ENCODE data around the gene RALGDS. TPM values are rescaled to one million over a fixed set of nuclear protein-coding genes. Genes with fewer than 3 reads are reported as not detected.

The RALGDS gene
- total RNA-seq, 1 experiment from 2014 or later: 13.7 TPM

GRCh38 chr9:133111808-133112662, 9.0 kb downstream of the RALGDS start:
- intact Hi-C loops (cut with micrococcal nuclease; ENCODE audit: unreplicated experiment): no loop called here
- BruUV-seq (replicated peaks): no TSS peak
- CTCF ChIA-PET: no interaction called here
- H3K27me3 Mint-ChIP-seq (ENCODE audit: unreplicated experiment): no peaks in the 10 kb centered on the region
- no peak for DNase-seq
- H3K27ac Mint-ChIP-seq (ENCODE audit: unreplicated experiment): no peak overlapping the region
- peaks cover 5% of the 10 kb centered on the region for H3K36me3 Mint-ChIP-seq (ENCODE audit: insufficient read depth, unreplicated experiment)
- TF ChIP-seq CTCF (IDR thresholded peaks at IDR 0.05; ENCODE audit: unreplicated experiment): no peak
- H3K4me3 Mint-ChIP-seq (ENCODE audit: low read depth, unreplicated experiment): no peak overlapping the region
- no peaks in the 10 kb centered on the region for H3K4me1 Mint-ChIP-seq (ENCODE audit: low read depth, unreplicated experiment)
- no peaks in the 10 kb centered on the region for H3K9me3 Mint-ChIP-seq (ENCODE audit: low read depth, unreplicated experiment)

GRCh38 chr9:133109931-133110650, 10.9 kb downstream of the RALGDS start:
- peaks cover 7% of the 10 kb centered on the region for H3K36me3 Mint-ChIP-seq (ENCODE audit: insufficient read depth, unreplicated experiment)
- no peak overlapping the region for H3K4me3 Mint-ChIP-seq (ENCODE audit: low read depth, unreplicated experiment)
- TF ChIP-seq CTCF (IDR thresholded peaks at IDR 0.05; ENCODE audit: unreplicated experiment): no peak
- no peaks in the 10 kb centered on the region for H3K27me3 Mint-ChIP-seq (ENCODE audit: unreplicated experiment)
- H3K4me1 Mint-ChIP-seq (ENCODE audit: low read depth, unreplicated experiment): no peaks in the 10 kb centered on the region
- DNase-seq: no peak
- H3K9me3 Mint-ChIP-seq (ENCODE audit: low read depth, unreplicated experiment): no peaks in the 10 kb centered on the region
- intact Hi-C loops (cut with micrococcal nuclease; ENCODE audit: unreplicated experiment): no loop called here
- no TSS peak for BruUV-seq (replicated peaks)
- H3K27ac Mint-ChIP-seq (ENCODE audit: unreplicated experiment): no peak overlapping the region
- CTCF ChIA-PET: interaction anchor here (1.1 kb wide), 1 partner anchor 34 kb away, joined by 3 read pairs; no protein-coding TSS in a partner anchor

GRCh38 chr9:133108794-133109641, 12.0 kb downstream of the RALGDS start:
- BruUV-seq (replicated peaks): no TSS peak
- Mint-ChIP-seq H3K4me1 (ENCODE audit: low read depth, unreplicated experiment) (no peaks in the 10 kb centered on the region), H3K9me3 (ENCODE audit: low read depth, unreplicated experiment) (no peaks in the 10 kb centered on the region), H3K27ac (ENCODE audit: unreplicated experiment) (no peak overlapping the region), H3K4me3 (ENCODE audit: low read depth, unreplicated experiment) (no peak overlapping the region), H3K36me3 (ENCODE audit: insufficient read depth, unreplicated experiment) (peaks cover 11% of the 10 kb centered on the region), H3K27me3 (ENCODE audit: unreplicated experiment) (no peaks in the 10 kb centered on the region)
- no peak for DNase-seq
- CTCF ChIA-PET: no interaction called here
- TF ChIP-seq CTCF (IDR thresholded peaks at IDR 0.05; ENCODE audit: unreplicated experiment): no peak
- intact Hi-C loops (cut with micrococcal nuclease; ENCODE audit: unreplicated experiment): no loop called here
